NB4 (cell line): ENCODE data around the gene BTBD16.

Experiments used
- DNase-seq: peaks from one replicate; pipeline ENCODE4 v3.0.0; 2010; ENCODE audit warnings: low read depth
- H3K4me3 ChIP-seq: one replicate; pipeline ENCODE4 v1.5.1; 2011; ENCODE audit warnings: mild to moderate bottlenecking, low read depth, low read length, moderate library complexity
- CTCF ChIP-seq: IDR thresholded peaks from one replicate; pipeline ENCODE4 v1.5.1; 2012; ENCODE audit warnings: low read depth, low read length
- MAX ChIP-seq: IDR thresholded peaks from 2 replicates; pipeline ENCODE4 v1.6.1; 2011; ENCODE audit warnings: low read depth, low read length
- MYC ChIP-seq: IDR thresholded peaks from 2 replicates; pipeline ENCODE4 v1.6.1; 2011; ENCODE audit warnings: low read depth, low read length
- POLR2A ChIP-seq: IDR thresholded peaks from 2 replicates; pipeline ENCODE4 v1.6.1; 2011; ENCODE audit warnings: mild to moderate bottlenecking; ENCODE audit not compliant: insufficient read length; ENCODE audit errors: extremely low read depth

BTBD16 gene

GRCh38 chr10:122292376-122292775 is 21.3 kb downstream of the BTBD16 start:
- no peak overlapping the region for H3K4me3 ChIP-seq
- DNase-seq, result no peak
- no peak for TF ChIP-seq CTCF

GRCh38 chr10:122293156-122293960 is 22.3 kb downstream of the BTBD16 start:
- H3K4me3 ChIP-seq, result no peak overlapping the region
- TF ChIP-seq MYC (no peak), MAX (no peak), POLR2A (no peak), CTCF (no peak)
- no peak for DNase-seq

GRCh38 chr10:122293961-122294380 is 22.9 kb downstream of the BTBD16 start:
- H3K4me3 ChIP-seq, result no peak overlapping the region
- DNase-seq, result no peak
- TF ChIP-seq MYC (no peak), POLR2A (no peak), CTCF (no peak), MAX (no peak)

- H3K4me3 ChIP-seq, result no peak overlapping the region
- TF ChIP-seq POLR2A (no peak), MYC (no peak), MAX (no peak)
- no peak for DNase-seq
Measured at GRCh38 chr10:122294511-122295450, 23.7 kb downstream of the BTBD16 start.

GRCh38 chr10:122295451-122295809 is 24.3 kb downstream of the BTBD16 start:
- no peak overlapping the region for H3K4me3 ChIP-seq
- DNase-seq, result peak; percentile 32
- TF ChIP-seq MYC, result no peak
- no peak for TF ChIP-seq POLR2A

GRCh38 chr10:122296363-122297120 is 25.4 kb downstream of the BTBD16 start:
- TF ChIP-seq MYC, result no peak
- TF ChIP-seq CTCF, result no peak
- TF ChIP-seq POLR2A, result no peak
- no peak for TF ChIP-seq MAX
- H3K4me3 ChIP-seq, result no peak overlapping the region
- DNase-seq, result no peak
